Stimulated activated CD4-positive, alpha-beta T cell treated with anti-CD3 and anti-CD28 coated beads, TNF-alpha, amount 100 ng/mL, for 1 hour (primary cell): ENCODE data around the gene CNTNAP2.

ENCODE experiments used
- DNase-seq, 3 donors: peaks; one replicate each; pipeline ENCODE4 v3.0.0-alpha.2; 2020; ENCODE audit warnings: low read depth in 3 of 3, low spot score in 1 of 3

Gene CNTNAP2

GRCh38 chr7:146116521-146117222 is at the start of gene CNTNAP2:
TSS of gene CNTNAP2 (plus strand) at chr7:146116801. CDS start at chr7:146116877, 76 bp downstream.
- no peak for DNase-seq

GRCh38 chr7:146067880-146068279 is 48.7 kb upstream of the CNTNAP2 start:
- no peak for DNase-seq

- no peak for DNase-seq
Measured at GRCh38 chr7:146074195-146074765, 42.3 kb upstream of the CNTNAP2 start.

- no peak for DNase-seq
Measured at GRCh38 chr7:146076344-146076743, 40.3 kb upstream of the CNTNAP2 start.

- DNase-seq = no peak
Measured at GRCh38 chr7:146084086-146084485, 32.5 kb upstream of the CNTNAP2 start.

GRCh38 chr7:146090023-146090645 is 26.5 kb upstream of the CNTNAP2 start:
- DNase-seq = no peak

GRCh38 chr7:146094356-146094755 is 22.2 kb upstream of the CNTNAP2 start:
- DNase-seq = no peak

GRCh38 chr7:146096994-146097393 is 19.6 kb upstream of the CNTNAP2 start:
- no peak for DNase-seq

- DNase-seq = no peak
Measured at GRCh38 chr7:146106319-146106718, 10.3 kb upstream of the CNTNAP2 start.

- no peak for DNase-seq
Measured at GRCh38 chr7:146112755-146113154, 3.8 kb upstream of the CNTNAP2 start.

GRCh38 chr7:146115548-146115850 is 1.1 kb upstream of the CNTNAP2 start:
- DNase-seq = no peak

GRCh38 chr7:146115851-146116520 is 615 bp upstream of the CNTNAP2 start:
- peak in 1 of 3 donors; percentile 2 for DNase-seq

GRCh38 chr7:146117576-146117975 is 975 bp downstream of the CNTNAP2 start:
- DNase-seq = no peak

GRCh38 chr7:146119002-146119401 is 2.4 kb downstream of the CNTNAP2 start:
- DNase-seq = no peak

- DNase-seq = no peak
Measured at GRCh38 chr7:146123715-146124114, 7.1 kb downstream of the CNTNAP2 start.

- no peak for DNase-seq
Measured at GRCh38 chr7:146126767-146127509, 10.3 kb downstream of the CNTNAP2 start.

GRCh38 chr7:146129296-146129695 is 12.7 kb downstream of the CNTNAP2 start:
- no peak for DNase-seq

GRCh38 chr7:146129997-146130396 is 13.4 kb downstream of the CNTNAP2 start:
- no peak for DNase-seq

- DNase-seq = no peak
Measured at GRCh38 chr7:146131701-146132100, 15.1 kb downstream of the CNTNAP2 start.

GRCh38 chr7:146136357-146136875 is 19.8 kb downstream of the CNTNAP2 start:
- no peak for DNase-seq

GRCh38 chr7:146138926-146139325 is 22.3 kb downstream of the CNTNAP2 start:
- no peak for DNase-seq
